OCI-LY7 (cell line): ENCODE measurements around the gene VAMP5.

Experiments
- CTCF ChIP-seq: fragments of 200-600 bp; sonication (generic); conservative IDR thresholded peaks from 2 replicates; pipeline ENCODE4 v1.5.1; 2014; ENCODE audit warnings: mild to moderate bottlenecking, antibody characterized with exemption, low read length, moderate library complexity, mixed read lengths
- EZH2phosphoT487 ChIP-seq: fragments of 200-600 bp; sonication (generic); IDR thresholded peaks from 2 replicates; pipeline ENCODE4 v1.6.1; 2018; ENCODE audit warnings: low read depth, borderline replicate concordance, mild to moderate bottlenecking, mixed run types, antibody characterized with exemption, low read length, moderate library complexity, mixed read lengths

- TF ChIP-seq EZH2phosphoT487 (no peak), CTCF (no peak)
Observed at GRCh38 chr2:85585781-85586105, 1.5 kb downstream of the VAMP5 start.
